HepG2 (cell line): Measurements from ENCODE around the gene ADM5. TPM values are rescaled to one million over a fixed set of nuclear protein-coding genes. Genes with fewer than 3 reads are reported as not detected.
A peak's percentile ranks its signal among the peaks of the same experiment; 100 is the strongest.

Experiments used
- ATRX ChIP-seq: sonication (generic); formaldehyde crosslinking; IDR thresholded peaks from 2 replicates; pipeline ENCODE4 v1.4.0; 2020; ENCODE audit warnings: missing genetic modification reagents, borderline replicate concordance
- CAMTA2 ChIP-seq: sonication (generic); formaldehyde crosslinking; IDR thresholded peaks from 2 replicates; pipeline ENCODE4 v1.4.0; 2020; ENCODE audit warnings: mild to moderate bottlenecking, missing genetic modification reagents, borderline replicate concordance
- CBX1 ChIP-seq: IDR thresholded peaks from one replicate; pipeline ENCODE4 v1.6.1; 2016; ENCODE audit warnings: antibody characterized with exemption, low read depth
- CREB3 ChIP-seq: sonication (generic); formaldehyde crosslinking; IDR thresholded peaks from 2 replicates; pipeline ENCODE4 v1.5.0; 2020; ENCODE audit warnings: missing genetic modification reagents
- FOXA1 ChIP-seq, 2 experiments: fragments of 450-650 bp in 1 of 2; sonication (generic) in 1 of 2; formaldehyde crosslinking in 1 of 2; IDR thresholded peaks; 2 replicates each; pipeline versions ENCODE4 v1.4.0 to v1.6.1; 2016 to 2020; ENCODE audit warnings: missing genetic modification reagents in 1 of 2
- HES4 ChIP-seq: sonication (generic); formaldehyde crosslinking; IDR thresholded peaks from 2 replicates; pipeline ENCODE4 v1.9.0; 2021; ENCODE audit warnings: mild to moderate bottlenecking, missing genetic modification reagents, borderline replicate concordance
- MATR3 ChIP-seq: sonication (generic); formaldehyde crosslinking; IDR thresholded peaks from 2 replicates; pipeline ENCODE4 v1.4.0; 2020; ENCODE audit warnings: missing genetic modification reagents
- NBN ChIP-seq: fragments of 450-650 bp; conservative IDR thresholded peaks from 2 replicates; pipeline ENCODE4 v1.6.1; 2017
- NCOA1 ChIP-seq: sonication (generic); formaldehyde crosslinking; IDR thresholded peaks from 2 replicates; pipeline ENCODE4 v1.9.0; 2021; ENCODE audit warnings: missing genetic modification reagents
- PHF20 ChIP-seq: sonication (generic); formaldehyde crosslinking; IDR thresholded peaks from 2 replicates; pipeline ENCODE4 v1.5.0; 2020; ENCODE audit warnings: mild to moderate bottlenecking, missing genetic modification reagents
- RBM39 ChIP-seq: fragments of 200-400 bp; formaldehyde crosslinking; IDR thresholded peaks from one replicate; pipeline ENCODE4 v1.6.1; 2018; ENCODE audit warnings: antibody characterized with exemption, mild to moderate bottlenecking, low read depth, low read length; ENCODE audit not compliant: poor library complexity, severe bottlenecking
- SMYD3 ChIP-seq: sonication (generic); formaldehyde crosslinking; IDR thresholded peaks from 2 replicates; pipeline ENCODE4 v1.8.1; 2023; ENCODE audit warnings: mild to moderate bottlenecking, missing genetic modification reagents
- ZBTB34 ChIP-seq: sonication (generic); formaldehyde crosslinking; IDR thresholded peaks from 2 replicates; pipeline ENCODE4 v1.8.0; 2022; ENCODE audit warnings: mild to moderate bottlenecking, missing genetic modification reagents
- ZBTB37 ChIP-seq: sonication (generic); formaldehyde crosslinking; IDR thresholded peaks from 2 replicates; pipeline ENCODE4 v1.4.0; 2020; ENCODE audit warnings: mild to moderate bottlenecking, missing genetic modification reagents
- ZNF12 ChIP-seq: sonication (generic); formaldehyde crosslinking; IDR thresholded peaks from 2 replicates; pipeline ENCODE4 v1.5.0; 2020; ENCODE audit warnings: missing genetic modification reagents
- ZNF333 ChIP-seq: sonication (generic); formaldehyde crosslinking; IDR thresholded peaks from 2 replicates; pipeline ENCODE4 v1.4.0; 2020; ENCODE audit warnings: mild to moderate bottlenecking, missing genetic modification reagents, borderline replicate concordance
- ZNF484 ChIP-seq: sonication (generic); formaldehyde crosslinking; IDR thresholded peaks from 2 replicates; pipeline ENCODE4 v1.5.1; 2020; ENCODE audit warnings: mild to moderate bottlenecking, low read depth, missing genetic modification reagents, borderline replicate concordance
- ZNF501 ChIP-seq: sonication (generic); formaldehyde crosslinking; IDR thresholded peaks from 2 replicates; pipeline ENCODE4 v1.5.1; 2020; ENCODE audit warnings: mild to moderate bottlenecking, moderate library complexity, missing genetic modification reagents
- ZNF678 ChIP-seq: sonication (generic); formaldehyde crosslinking; IDR thresholded peaks from 2 replicates; pipeline ENCODE4 v1.4.0; 2020; ENCODE audit warnings: mild to moderate bottlenecking, missing genetic modification reagents
- polyA plus RNA-seq, 8 experiments: library from polyadenylated mRNA; depleted of rRNA in 3 of 8; stranded (reverse) in 7 of 8; unstranded in 1 of 8; fragments of >200 nt; fragmentation: Illumina TruSeq in 4 of 8; extraction: Trizol in 4 of 8; gene quantifications; 2 replicates each; pipeline versions ENCODE4 v1.2.1 to v1.2.3, GENCODE V29; 2011 to 2016; ENCODE audit warnings: low read depth in 4 of 8, missing spikeins in 1 of 8, mixed read lengths in 1 of 8; ENCODE audit not compliant: insufficient read depth in 1 of 8
- total RNA-seq, 5 experiments: library from RNA; depleted of rRNA; stranded (reverse); fragments of >200 nt; fragmentation: Illumina TruSeq; extraction: Trizol; gene quantifications; 2 replicates each; pipeline ENCODE4 v1.2.3, GENCODE V29; 2016; ENCODE audit warnings: low read depth in 1 of 5
- TF ChIP-seq, protein P1 (sequence below): sonication (generic); formaldehyde crosslinking; IDR thresholded peaks from 2 replicates; pipeline ENCODE4 v1.4.0; 2020; ENCODE audit warnings: mild to moderate bottlenecking, low read depth, missing genetic modification reagents
- TF ChIP-seq, protein P2 (sequence below): sonication (generic); formaldehyde crosslinking; IDR thresholded peaks from 2 replicates; pipeline ENCODE4 v1.4.0; 2020; ENCODE audit warnings: missing genetic modification reagents, mild to moderate bottlenecking, borderline replicate concordance

ADM5 gene
- total and polyA plus RNA-seq, 2 of the 13 experiments (the other 11 are each of a cell fraction or from before 2014, with no cell fraction given), result 2.7 to 4.1 TPM

DNA sequence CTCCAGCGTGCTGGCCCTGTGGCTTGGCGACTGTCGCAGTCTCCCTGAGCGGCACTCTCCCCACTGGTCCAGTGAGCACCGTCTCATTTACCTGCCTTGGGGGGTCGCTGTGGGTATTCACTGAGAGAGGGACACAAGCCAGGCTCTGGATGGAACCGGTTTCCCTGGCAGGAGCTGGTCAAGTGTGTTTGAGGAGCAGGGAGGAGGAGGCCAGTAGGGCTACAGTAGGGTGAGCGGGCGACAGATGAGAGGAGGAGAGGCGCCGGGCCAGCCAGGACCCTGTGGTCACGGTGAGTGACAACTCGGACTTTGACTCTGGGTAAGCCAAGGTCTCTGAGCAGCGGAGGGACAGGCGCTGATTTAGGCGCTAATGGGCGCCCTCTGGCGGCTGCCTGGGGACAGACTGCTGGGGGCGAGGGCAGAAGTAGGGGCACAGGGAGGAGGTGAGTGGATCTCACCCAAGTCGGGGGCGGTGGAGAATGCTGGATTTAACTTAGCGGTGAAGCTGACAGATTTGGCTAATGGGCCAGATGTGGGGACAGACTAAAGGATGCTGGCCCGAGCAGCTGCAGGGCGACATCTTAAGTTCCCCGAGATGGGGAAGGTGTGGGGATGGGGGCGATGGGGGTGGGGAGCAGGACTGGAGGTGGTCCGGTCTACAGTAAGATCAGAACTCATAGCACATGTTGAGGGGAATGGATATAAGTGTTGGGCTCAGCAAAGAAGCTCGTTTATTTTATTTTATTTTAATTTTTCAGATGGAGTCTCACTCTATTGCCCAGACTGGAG is 17.1 kb upstream of the ADM5 start (continued):
- TF ChIP-seq ZBTB34, result peak; percentile 68; the same call in 1 of the 2 replicates
- no peak for TF ChIP-seq CAMTA2 (CRISPR knock-in tag)
- no peak; the same call in 1 of the 2 replicates for TF ChIP-seq ZBTB37 (CRISPR knock-in tag)
- no peak for TF ChIP-seq ATRX (CRISPR knock-in tag)
- no peak for TF ChIP-seq ZNF484
- no peak for TF ChIP-seq NBN
- no peak for TF ChIP-seq CREB3 (CRISPR knock-in tag)
- no peak for TF ChIP-seq CBX1
- TF ChIP-seq NCOA1, result no peak
- no peak for TF ChIP-seq HES4 (CRISPR knock-in tag)
- TF ChIP-seq PHF20 (CRISPR knock-in tag), result no peak; the same call in 1 of the 2 replicates
- TF ChIP-seq FOXA1 (IDR thresholded peaks at IDR 0.05), result no peak
- peak; percentile 6; the same call in 1 of the 2 replicates for TF ChIP-seq FOXA1 (CRISPR knock-in tag; IDR thresholded peaks at IDR 0.05)
- peak; percentile 82 for TF ChIP-seq ZNF501
- TF ChIP-seq, protein P1, sequence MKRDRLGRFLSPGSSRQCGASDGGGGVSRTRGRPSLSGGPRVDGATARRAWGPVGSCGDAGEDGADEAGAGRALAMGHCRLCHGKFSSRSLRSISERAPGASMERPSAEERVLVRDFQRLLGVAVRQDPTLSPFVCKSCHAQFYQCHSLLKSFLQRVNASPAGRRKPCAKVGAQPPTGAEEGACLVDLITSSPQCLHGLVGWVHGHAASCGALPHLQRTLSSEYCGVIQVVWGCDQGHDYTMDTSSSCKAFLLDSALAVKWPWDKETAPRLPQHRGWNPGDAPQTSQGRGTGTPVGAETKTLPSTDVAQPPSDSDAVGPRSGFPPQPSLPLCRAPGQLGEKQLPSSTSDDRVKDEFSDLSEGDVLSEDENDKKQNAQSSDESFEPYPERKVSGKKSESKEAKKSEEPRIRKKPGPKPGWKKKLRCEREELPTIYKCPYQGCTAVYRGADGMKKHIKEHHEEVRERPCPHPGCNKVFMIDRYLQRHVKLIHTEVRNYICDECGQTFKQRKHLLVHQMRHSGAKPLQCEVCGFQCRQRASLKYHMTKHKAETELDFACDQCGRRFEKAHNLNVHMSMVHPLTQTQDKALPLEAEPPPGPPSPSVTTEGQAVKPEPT (CRISPR knock-in tag), result 0 out of 2 replicates have a peak, but pooled peaks have one; percentile 41
- no peak for TF ChIP-seq ZNF678
- TF ChIP-seq, protein P2, sequence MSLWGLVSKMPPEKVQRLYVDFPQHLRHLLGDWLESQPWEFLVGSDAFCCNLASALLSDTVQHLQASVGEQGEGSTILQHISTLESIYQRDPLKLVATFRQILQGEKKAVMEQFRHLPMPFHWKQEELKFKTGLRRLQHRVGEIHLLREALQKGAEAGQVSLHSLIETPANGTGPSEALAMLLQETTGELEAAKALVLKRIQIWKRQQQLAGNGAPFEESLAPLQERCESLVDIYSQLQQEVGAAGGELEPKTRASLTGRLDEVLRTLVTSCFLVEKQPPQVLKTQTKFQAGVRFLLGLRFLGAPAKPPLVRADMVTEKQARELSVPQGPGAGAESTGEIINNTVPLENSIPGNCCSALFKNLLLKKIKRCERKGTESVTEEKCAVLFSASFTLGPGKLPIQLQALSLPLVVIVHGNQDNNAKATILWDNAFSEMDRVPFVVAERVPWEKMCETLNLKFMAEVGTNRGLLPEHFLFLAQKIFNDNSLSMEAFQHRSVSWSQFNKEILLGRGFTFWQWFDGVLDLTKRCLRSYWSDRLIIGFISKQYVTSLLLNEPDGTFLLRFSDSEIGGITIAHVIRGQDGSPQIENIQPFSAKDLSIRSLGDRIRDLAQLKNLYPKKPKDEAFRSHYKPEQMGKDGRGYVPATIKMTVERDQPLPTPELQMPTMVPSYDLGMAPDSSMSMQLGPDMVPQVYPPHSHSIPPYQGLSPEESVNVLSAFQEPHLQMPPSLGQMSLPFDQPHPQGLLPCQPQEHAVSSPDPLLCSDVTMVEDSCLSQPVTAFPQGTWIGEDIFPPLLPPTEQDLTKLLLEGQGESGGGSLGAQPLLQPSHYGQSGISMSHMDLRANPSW (CRISPR knock-in tag), result no peak
- no peak for TF ChIP-seq MATR3 (CRISPR knock-in tag)
- TF ChIP-seq SMYD3 (CRISPR knock-in tag), result no peak
- TF ChIP-seq RBM39, result peak; percentile 36
- TF ChIP-seq ZNF333 (CRISPR knock-in tag), result peak; percentile 35; the same call in 1 of the 2 replicates
- TF ChIP-seq ZNF12 (CRISPR knock-in tag), result no peak
